H9 (cell line): ENCODE data around the gene LYST. TPM values are rescaled to one million over a fixed set of nuclear protein-coding genes. Genes with fewer than 3 reads are reported as not detected.

Experiments
- DNase-seq: peaks from one replicate; pipeline ENCODE4 v3.0.0-alpha.2; 2017
- H2AFZ ChIP-seq: one replicate; pipeline ENCODE4 v1.6.1; 2013; ENCODE audit warnings: mild to moderate bottlenecking, low read length, control low read depth, moderate library complexity
- H2AK5ac ChIP-seq: 2 replicates; pipeline ENCODE4 v1.6.1; 2013; ENCODE audit warnings: low read length, control low read depth, mixed read lengths; ENCODE audit not compliant: insufficient read length
- H2BK120ac ChIP-seq: one replicate; pipeline ENCODE4 v1.6.1; 2013; ENCODE audit warnings: low read depth, mild to moderate bottlenecking, low read length, control low read depth, inconsistent platforms; ENCODE audit not compliant: poor library complexity, severe bottlenecking
- H2BK12ac ChIP-seq: 2 replicates; pipeline ENCODE4 v1.6.1; 2013; ENCODE audit warnings: low read length, control low read depth, mixed read lengths, low read depth; ENCODE audit not compliant: insufficient read length
- H2BK15ac ChIP-seq: 2 replicates; pipeline ENCODE4 v1.6.1; 2013; ENCODE audit warnings: low read depth, low read length, control low read depth
- H2BK20ac ChIP-seq: one replicate; pipeline ENCODE4 v1.6.1; 2013; ENCODE audit warnings: low read depth, mild to moderate bottlenecking, low read length, control low read depth, inconsistent platforms; ENCODE audit not compliant: poor library complexity, severe bottlenecking
- H2BK5ac ChIP-seq: 2 replicates; pipeline ENCODE4 v1.6.1; 2013; ENCODE audit warnings: low read length, control low read depth, mixed read lengths; ENCODE audit not compliant: insufficient read length
- H3K14ac ChIP-seq: 2 replicates; pipeline ENCODE4 v1.6.1; 2013; ENCODE audit warnings: low read length, control low read depth; ENCODE audit not compliant: insufficient read depth
- H3K18ac ChIP-seq: 2 replicates; pipeline ENCODE4 v1.6.1; 2013; ENCODE audit warnings: low read depth, mild to moderate bottlenecking, mixed read lengths, low read length, control low read depth; ENCODE audit not compliant: insufficient read length
- H3K23ac ChIP-seq: 2 replicates; pipeline ENCODE4 v1.6.1; 2013; ENCODE audit warnings: low read length, control low read depth, mixed read lengths, low read depth; ENCODE audit not compliant: insufficient read length
- H3K23me2 ChIP-seq: 2 replicates; pipeline ENCODE4 v1.6.1; 2013; ENCODE audit warnings: low read depth, mild to moderate bottlenecking, mixed read lengths, low read length, control low read depth; ENCODE audit not compliant: insufficient read length, poor library complexity, severe bottlenecking
- H3K27ac ChIP-seq: 2 replicates; pipeline ENCODE4 v1.5.1; 2013; ENCODE audit warnings: low read length, control low read depth, mixed read lengths, low read depth; ENCODE audit not compliant: insufficient read length
- H3K27me3 ChIP-seq: 2 replicates; pipeline ENCODE4 v1.6.1; 2013; ENCODE audit warnings: low read length, control low read depth, inconsistent platforms; ENCODE audit not compliant: insufficient read depth
- H3K4ac ChIP-seq: 2 replicates; pipeline ENCODE4 v1.6.1; 2013; ENCODE audit warnings: low read depth, mild to moderate bottlenecking, control low read depth, inconsistent platforms, low read length, moderate library complexity
- H3K4me1 ChIP-seq: 2 replicates; pipeline ENCODE4 v1.6.1; 2013; ENCODE audit warnings: low read length, control low read depth, inconsistent platforms; ENCODE audit not compliant: insufficient read depth
- H3K4me2 ChIP-seq: 2 replicates; pipeline ENCODE4 v1.6.1; 2013; ENCODE audit warnings: low read length, control low read depth, mixed read lengths; ENCODE audit not compliant: insufficient read length, insufficient read depth
- H3K56ac ChIP-seq: 2 replicates; pipeline ENCODE4 v1.6.1; 2013; ENCODE audit warnings: low read depth, mild to moderate bottlenecking, mixed read lengths, low read length, control low read depth; ENCODE audit not compliant: insufficient read length
- H3K79me1 ChIP-seq: 2 replicates; pipeline ENCODE4 v1.6.1; 2013; ENCODE audit warnings: low read depth, mild to moderate bottlenecking, moderate library complexity, low read length, control low read depth, inconsistent platforms; ENCODE audit not compliant: insufficient read depth, poor library complexity, severe bottlenecking
- H3K79me2 ChIP-seq: 2 replicates; pipeline ENCODE4 v1.6.1; 2013; ENCODE audit warnings: low read length, control low read depth, inconsistent platforms; ENCODE audit not compliant: insufficient read depth
- H3K9ac ChIP-seq: 2 replicates; pipeline ENCODE4 v1.6.1; 2013; ENCODE audit warnings: low read length, control low read depth, mixed read lengths; ENCODE audit not compliant: insufficient read length; ENCODE audit errors: extremely low read depth
- H3K9me3 ChIP-seq: one replicate; pipeline ENCODE4 v1.6.1; 2013; ENCODE audit warnings: low read depth, low read length, inconsistent platforms; ENCODE audit not compliant: control insufficient read depth
- H3T11ph ChIP-seq: one replicate; pipeline ENCODE4 v1.6.1; 2013; ENCODE audit warnings: mild to moderate bottlenecking, low read length, control low read depth, inconsistent platforms
- H4K20me1 ChIP-seq: one replicate; pipeline ENCODE4 v1.6.1; 2013; ENCODE audit not compliant: control insufficient read depth, insufficient read length, insufficient read depth
- H4K5ac ChIP-seq: 2 replicates; pipeline ENCODE4 v1.6.1; 2013; ENCODE audit warnings: low read depth, mild to moderate bottlenecking, mixed read lengths, low read length, control low read depth; ENCODE audit not compliant: insufficient read length
- H4K8ac ChIP-seq: replicated peaks from 2 replicates; pipeline ENCODE4 v1.6.1; 2013; ENCODE audit warnings: low read length, control low read depth, mixed read lengths, low read depth; ENCODE audit not compliant: insufficient read length
- H4K91ac ChIP-seq: 2 replicates; pipeline ENCODE4 v1.6.1; 2013; ENCODE audit warnings: low read depth, mild to moderate bottlenecking, moderate library complexity, mixed read lengths, low read length, control low read depth; ENCODE audit not compliant: insufficient read length
- H3K27ac Mint-ChIP-seq, 3 experiments: 2 replicates in 2 of 3; 3 replicates in 1 of 3; pipeline ENCODE4 v1.8.0; 2020 to 2021; ENCODE audit warnings: mixed read lengths in 3 of 3, mild to moderate bottlenecking in 1 of 3, moderate library complexity in 1 of 3
- H3K27me3 Mint-ChIP-seq: 2 replicates; pipeline ENCODE4 v1.8.0; 2021; ENCODE audit warnings: low read depth, mild to moderate bottlenecking, moderate library complexity, mixed read lengths
- H3K36me3 Mint-ChIP-seq, 3 experiments: 2 replicates in 2 of 3; 3 replicates in 1 of 3; pipeline ENCODE4 v1.8.0; 2020 to 2021; ENCODE audit warnings: low read depth in 3 of 3, mixed read lengths in 3 of 3; ENCODE audit not compliant: insufficient read depth in 1 of 3
- H3K4me1 Mint-ChIP-seq, 2 experiments: 2 replicates each; pipeline ENCODE4 v1.8.0; 2020; ENCODE audit warnings: mixed read lengths in 2 of 2
- H3K4me3 Mint-ChIP-seq, 2 experiments: 2 replicates in 1 of 2; 3 replicates in 1 of 2; pipeline ENCODE4 v1.8.0; 2020 to 2021; ENCODE audit warnings: mild to moderate bottlenecking in 2 of 2, mixed read lengths in 2 of 2, moderate library complexity in 1 of 2
- H3K9me3 Mint-ChIP-seq, 2 experiments: 2 replicates in 1 of 2; 3 replicates in 1 of 2; pipeline ENCODE4 v1.8.0; 2020; ENCODE audit warnings: mild to moderate bottlenecking in 2 of 2, mixed read lengths in 2 of 2, moderate library complexity in 1 of 2
- CTCF ChIP-seq: fragments of 200-600 bp; sonication (generic); conservative IDR thresholded peaks from 3 replicates; pipeline ENCODE4 v1.8.0; 2021; ENCODE audit warnings: antibody characterized with exemption, mild to moderate bottlenecking
- WGBS: extraction: QIAGEN DNeasy Blood & Tissue Kit; methylation state at CpG from one replicate; pipeline ENCODE4 v1.1.7; 2013; ENCODE audit warnings: missing lambda C conversion rate, low lambda C conversion rate, mixed read lengths; ENCODE audit not compliant: insufficient read length; ENCODE audit errors: extremely low coverage; 5-methylcytosine and 5-hydroxymethylcytosine counted together
- total RNA-seq: library from RNA; stranded (reverse); gene quantifications from 2 replicates; pipeline ENCODE4 v1.2.1, GENCODE V29; 2021

LYST gene
- total RNA-seq, 1 experiment from 2014 or later, result 0.13 TPM

GRCh38 chr1:235854347-235854746, 12.4 kb downstream of the LYST start:
- WGBS, result no CpG with 5 or more reads among the region's 3 CpGs
- H2AK5ac ChIP-seq, result no peak overlapping the region
- H4K8ac ChIP-seq, result no peak overlapping the region
- H3K79me1 ChIP-seq, result no peaks in the 10 kb centered on the region
- H2BK5ac ChIP-seq, result no peak overlapping the region
- H3K9ac ChIP-seq, result no peak overlapping the region
- H3K27me3 ChIP-seq, result no peaks in the 10 kb centered on the region
- H3K9me3 ChIP-seq, result no peaks in the 10 kb centered on the region
- no peak overlapping the region for H3K4me3 Mint-ChIP-seq
- no peak overlapping the region for H3K4me2 ChIP-seq
- H2BK20ac ChIP-seq, result no peak overlapping the region
- H3K56ac ChIP-seq, result no peak overlapping the region
- no peak overlapping the region for H3T11ph ChIP-seq
- H2BK15ac ChIP-seq, result no peak overlapping the region
- no peak overlapping the region for H2BK12ac ChIP-seq
- no peak overlapping the region for H4K91ac ChIP-seq
- H3K23ac ChIP-seq, result no peak overlapping the region
- H3K4ac ChIP-seq, result no peak overlapping the region
- no peaks in the 10 kb centered on the region for H3K79me2 ChIP-seq
- DNase-seq, result no peak
- H3K4me1 Mint-ChIP-seq, result no peaks in the 10 kb centered on the region
- H3K14ac ChIP-seq, result no peak overlapping the region
- H3K36me3 Mint-ChIP-seq, result no peaks in the 10 kb centered on the region
- H3K27me3 Mint-ChIP-seq, result peaks cover 7% of the 10 kb centered on the region
- H3K23me2 ChIP-seq, result no peaks in the 10 kb centered on the region
- H3K4me1 ChIP-seq, result no peaks in the 10 kb centered on the region; the same call in 1 of the 2 replicates
- H2BK120ac ChIP-seq, result no peak overlapping the region
- H4K20me1 ChIP-seq, result no peaks in the 10 kb centered on the region
- H3K18ac ChIP-seq, result no peak overlapping the region
- TF ChIP-seq CTCF, result no peak
- no peak overlapping the region for H4K5ac ChIP-seq
- no peak overlapping the region for H2AFZ ChIP-seq
- H3K9me3 Mint-ChIP-seq, result no peaks in the 10 kb centered on the region
- no peak overlapping the region for H3K27ac Mint-ChIP-seq
- no peak overlapping the region for H3K27ac ChIP-seq
